OCI-LY3 (cell line): Measurements from ENCODE around the gene DAZAP1.

Experiments used
- EZH2phosphoT487 ChIP-seq: fragments of 200-600 bp; shearing (Covaris generic); IDR thresholded peaks from 2 replicates; pipeline ENCODE4 v1.6.1; 2018; ENCODE audit warnings: antibody characterized with exemption, mixed run types, low read depth
- TF ChIP-seq, protein P1 (sequence below): fragments of 200-600, 300-600 bp; sonication (generic); IDR thresholded peaks from 2 replicates; pipeline ENCODE4 v1.5.1; 2014; ENCODE audit warnings: antibody characterized with exemption, low read length, low read depth

DNA sequence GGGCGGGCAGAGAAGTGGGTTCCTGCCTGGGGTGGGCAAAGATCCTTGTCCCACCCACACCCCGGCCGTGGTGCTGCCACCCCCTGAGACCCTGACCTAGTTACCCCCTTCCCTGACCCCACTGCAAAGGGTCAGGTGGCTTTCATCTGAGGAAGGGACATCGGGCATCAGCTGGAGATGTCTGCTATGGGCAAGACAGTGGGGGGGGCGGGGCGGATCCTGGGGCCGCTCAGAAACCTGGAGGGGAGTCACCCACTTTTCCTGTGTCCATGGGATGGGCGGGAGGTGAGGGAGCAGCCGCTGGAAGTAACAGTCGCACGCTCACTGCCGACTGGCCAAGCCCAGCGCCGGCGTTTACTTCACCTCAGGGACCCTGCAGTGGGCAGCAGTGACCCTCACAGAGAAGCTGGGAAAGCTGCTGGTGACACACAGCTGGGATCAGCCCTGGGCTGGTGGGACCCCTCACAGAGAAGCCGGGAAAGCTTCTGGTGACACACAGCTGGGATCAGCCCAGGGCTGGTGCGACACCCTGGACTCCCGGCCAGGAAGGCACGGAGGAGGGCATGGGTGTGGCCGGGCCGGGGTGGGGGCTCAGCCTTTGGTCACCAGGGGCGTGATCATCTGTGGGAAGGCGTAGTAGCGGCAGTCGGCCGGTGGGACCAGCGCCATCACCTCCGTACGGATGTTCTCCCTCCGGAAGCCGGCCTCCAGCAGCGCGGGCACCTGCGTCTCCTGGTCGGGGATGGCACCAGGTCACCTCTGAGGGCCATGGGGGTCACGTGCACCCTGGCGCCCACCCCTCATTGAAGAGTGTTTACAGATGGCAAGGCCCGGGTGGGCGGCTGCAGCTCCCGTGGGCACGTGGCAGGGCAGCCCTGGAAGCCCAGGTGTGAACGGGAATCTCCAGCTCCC is 10.4 kb upstream of the DAZAP1 start:
- TF ChIP-seq, protein P1, sequence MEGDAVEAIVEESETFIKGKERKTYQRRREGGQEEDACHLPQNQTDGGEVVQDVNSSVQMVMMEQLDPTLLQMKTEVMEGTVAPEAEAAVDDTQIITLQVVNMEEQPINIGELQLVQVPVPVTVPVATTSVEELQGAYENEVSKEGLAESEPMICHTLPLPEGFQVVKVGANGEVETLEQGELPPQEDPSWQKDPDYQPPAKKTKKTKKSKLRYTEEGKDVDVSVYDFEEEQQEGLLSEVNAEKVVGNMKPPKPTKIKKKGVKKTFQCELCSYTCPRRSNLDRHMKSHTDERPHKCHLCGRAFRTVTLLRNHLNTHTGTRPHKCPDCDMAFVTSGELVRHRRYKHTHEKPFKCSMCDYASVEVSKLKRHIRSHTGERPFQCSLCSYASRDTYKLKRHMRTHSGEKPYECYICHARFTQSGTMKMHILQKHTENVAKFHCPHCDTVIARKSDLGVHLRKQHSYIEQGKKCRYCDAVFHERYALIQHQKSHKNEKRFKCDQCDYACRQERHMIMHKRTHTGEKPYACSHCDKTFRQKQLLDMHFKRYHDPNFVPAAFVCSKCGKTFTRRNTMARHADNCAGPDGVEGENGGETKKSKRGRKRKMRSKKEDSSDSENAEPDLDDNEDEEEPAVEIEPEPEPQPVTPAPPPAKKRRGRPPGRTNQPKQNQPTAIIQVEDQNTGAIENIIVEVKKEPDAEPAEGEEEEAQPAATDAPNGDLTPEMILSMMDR, result no peak
- no peak for TF ChIP-seq EZH2phosphoT487
